Activated T-cell treated with anti-CD3 and anti-CD28 coated beads, Interleukin-2, amount 50 U/mL, for 4 hours (primary cell): ENCODE results near the gene NDFIP1. TPM values are rescaled to one million over a fixed set of nuclear protein-coding genes. Genes with fewer than 3 reads are reported as not detected.
"Not testable (repeated sequence)": the region's sequence is repeated elsewhere in the genome, so short reads cannot be mapped to it uniquely, and the experiment has no call there.

ENCODE experiments used
- ATAC-seq, 2 donors: fragments of 200-7000 bp; cut with Tn5 transposase; one replicate each; pipeline ENCODE4 v1.10.0; 2021
- DNase-seq: peaks from one replicate; pipeline ENCODE4 v3.0.0-alpha.2; 2020
- H3K27me3 Mint-ChIP-seq: one replicate; pipeline ENCODE4 v1.8.0; 2021; ENCODE audit warnings: low read depth, mixed read lengths
- H3K36me3 Mint-ChIP-seq: one replicate; pipeline ENCODE4 v1.8.0; 2022; ENCODE audit warnings: mixed read lengths; ENCODE audit not compliant: insufficient read depth
- H3K4me1 Mint-ChIP-seq: one replicate; pipeline ENCODE4 v1.8.0; 2021; ENCODE audit warnings: low read depth, mixed read lengths
- H3K4me3 Mint-ChIP-seq: one replicate; pipeline ENCODE4 v1.8.0; 2021; ENCODE audit warnings: mild to moderate bottlenecking, moderate library complexity, mixed read lengths
- H3K9me3 Mint-ChIP-seq: one replicate; pipeline ENCODE4 v1.8.0; 2021; ENCODE audit warnings: mixed read lengths
- total RNA-seq, 3 donors: library from RNA; stranded (reverse); gene quantifications; one replicate each; pipeline ENCODE4 v1.2.1, GENCODE V29; 2021

NDFIP1 gene
- total RNA-seq, 3 donors from 2014 or later: 115 to 145 (median 117) TPM

DNA sequence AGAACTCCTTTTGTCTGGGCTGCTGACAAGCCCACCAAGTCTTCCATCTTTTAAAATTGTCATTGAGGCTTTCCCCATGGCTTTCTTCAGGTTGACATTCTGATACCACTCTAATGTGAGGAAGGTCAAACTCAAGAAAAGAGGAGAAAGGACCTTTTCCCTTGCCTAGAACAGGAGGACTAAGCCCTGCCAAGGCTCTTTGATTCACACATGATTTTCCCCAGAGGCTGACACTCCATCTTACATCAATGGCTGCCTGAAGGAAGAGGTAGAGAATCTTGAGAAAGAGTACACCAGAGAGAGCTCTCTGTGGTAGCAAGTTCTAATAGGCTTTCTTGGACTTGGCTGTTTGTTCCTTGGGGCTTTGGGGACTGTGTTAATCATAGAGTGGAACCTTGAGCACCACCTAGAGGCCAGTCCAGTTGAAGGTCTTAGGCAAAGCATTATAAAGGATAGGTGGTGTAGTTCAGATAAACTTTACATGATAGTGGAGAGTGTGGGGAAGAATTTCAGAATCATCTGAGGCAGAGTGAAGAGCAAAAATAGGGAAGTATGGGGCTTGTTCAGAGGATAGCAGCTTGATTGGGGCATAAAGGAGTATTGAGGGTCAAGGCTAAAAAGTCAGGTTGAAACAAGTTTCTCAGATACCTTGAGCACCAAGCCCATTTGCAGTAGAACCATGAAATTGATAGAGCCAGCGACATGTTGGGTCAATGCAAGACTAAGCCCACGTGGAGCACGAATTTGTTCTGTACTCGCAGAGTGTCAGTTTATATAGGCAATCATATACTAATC lies 36.7 kb downstream of the NDFIP1 start:
- H3K4me1 Mint-ChIP-seq: peaks cover 3% of the 10 kb centered on the region
- H3K36me3 Mint-ChIP-seq: peaks cover 33% of the 10 kb centered on the region
- no peaks in the 10 kb centered on the region for H3K27me3 Mint-ChIP-seq
- H3K4me3 Mint-ChIP-seq: no peak overlapping the region
- no peaks in the 10 kb centered on the region for H3K9me3 Mint-ChIP-seq
- peak; percentile 53 for DNase-seq
- ATAC-seq: peak; percentile 86 to 87

DNA sequence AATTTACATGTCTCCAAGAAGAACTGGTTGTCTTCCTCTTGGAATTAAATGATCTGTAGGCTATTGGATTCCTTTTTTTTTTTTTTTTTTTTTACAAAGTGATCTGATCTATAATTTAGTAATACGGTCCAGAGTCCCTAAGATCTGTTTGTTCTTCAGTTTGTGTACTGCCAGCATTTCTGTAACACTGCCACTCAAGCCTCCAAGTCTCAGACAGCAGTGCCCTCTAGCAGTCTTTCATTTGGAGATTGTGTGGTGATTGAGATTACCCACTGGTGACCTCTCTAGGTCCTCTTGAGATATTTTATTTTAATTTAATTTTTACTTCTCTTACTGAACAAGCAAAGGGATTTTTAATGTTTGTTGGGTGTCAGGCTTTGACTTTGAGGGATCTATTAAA lies 40.8 kb downstream of the NDFIP1 start:
- Mint-ChIP-seq H3K27me3 (no peaks in the 10 kb centered on the region), H3K36me3 (peaks cover 32% of the 10 kb centered on the region), H3K4me3 (no peak overlapping the region), H3K4me1 (no peaks in the 10 kb centered on the region), H3K9me3 (no peaks in the 10 kb centered on the region)
- ATAC-seq (no peak), DNase-seq (no peak)

DNA sequence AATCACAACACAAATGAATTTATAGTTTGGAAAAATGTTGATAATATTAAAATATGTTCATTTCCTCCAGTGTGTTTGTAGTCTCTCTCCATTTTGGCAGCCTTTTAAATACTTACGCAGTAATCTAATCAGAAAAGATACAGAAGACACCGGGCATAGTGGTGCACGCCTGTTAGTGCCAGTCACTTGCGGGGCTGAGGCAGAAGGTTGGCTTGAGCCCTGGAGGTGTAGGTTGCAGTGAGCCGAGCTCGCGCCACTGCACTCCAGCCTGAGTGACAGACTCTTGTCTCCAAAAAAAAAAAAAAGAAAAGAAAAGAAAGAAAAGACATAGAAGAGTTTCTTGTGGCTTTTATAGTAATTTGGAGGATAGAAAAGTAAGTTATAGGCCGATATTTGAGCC lies 41.9 kb downstream of the NDFIP1 start:
- DNase-seq (no peak), ATAC-seq (no peak)
- no peak overlapping the region for H3K4me3 Mint-ChIP-seq
- H3K36me3 Mint-ChIP-seq: peaks cover 34% of the 10 kb centered on the region
- no peaks in the 10 kb centered on the region for H3K27me3 Mint-ChIP-seq
- no peaks in the 10 kb centered on the region for H3K9me3 Mint-ChIP-seq
- H3K4me1 Mint-ChIP-seq: no peaks in the 10 kb centered on the region

DNA sequence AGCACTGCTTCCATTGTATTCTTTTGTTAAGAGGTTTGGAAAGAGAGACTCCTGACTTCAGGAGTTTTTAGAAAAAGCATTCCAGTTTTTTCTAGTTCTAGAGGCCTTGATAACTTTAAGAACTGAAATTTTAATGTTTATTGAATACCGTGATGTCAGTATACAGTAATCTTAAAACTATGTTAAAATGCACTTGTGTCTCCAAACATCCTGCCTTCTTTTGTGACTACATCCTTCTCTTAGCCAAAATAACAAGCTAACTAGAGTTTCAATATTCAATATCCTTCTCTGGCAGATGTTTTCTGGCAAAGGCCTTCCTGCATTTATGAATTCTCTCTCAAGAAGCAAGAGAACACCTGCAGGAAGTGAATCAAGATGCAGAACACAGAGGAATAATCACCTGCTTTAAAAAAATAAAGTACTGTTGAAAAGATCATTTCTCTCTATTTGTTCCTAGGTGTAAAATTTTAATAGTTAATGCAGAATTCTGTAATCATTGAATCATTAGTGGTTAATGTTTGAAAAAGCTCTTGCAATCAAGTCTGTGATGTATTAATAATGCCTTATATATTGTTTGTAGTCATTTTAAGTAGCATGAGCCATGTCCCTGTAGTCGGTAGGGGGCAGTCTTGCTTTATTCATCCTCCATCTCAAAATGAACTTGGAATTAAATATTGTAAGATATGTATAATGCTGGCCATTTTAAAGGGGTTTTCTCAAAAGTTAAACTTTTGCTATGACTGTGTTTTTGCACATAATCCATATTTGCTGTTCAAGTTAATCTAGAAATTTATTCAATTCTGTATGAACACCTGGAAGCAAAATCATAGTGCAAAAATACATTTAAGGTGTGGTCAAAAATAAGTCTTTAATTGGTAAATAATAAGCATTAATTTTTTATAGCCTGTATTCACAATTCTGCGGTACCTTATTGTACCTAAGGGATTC lies 43.1 kb downstream of the NDFIP1 start:
- Mint-ChIP-seq H3K9me3 (no peaks in the 10 kb centered on the region), H3K4me3 (no peak overlapping the region), H3K4me1 (peaks cover 1% of the 10 kb centered on the region), H3K27me3 (no peaks in the 10 kb centered on the region), H3K36me3 (peaks cover 28% of the 10 kb centered on the region)
- DNase-seq (peak; percentile 42), ATAC-seq (peak in 1 of 2 donors; percentile 65)

DNA sequence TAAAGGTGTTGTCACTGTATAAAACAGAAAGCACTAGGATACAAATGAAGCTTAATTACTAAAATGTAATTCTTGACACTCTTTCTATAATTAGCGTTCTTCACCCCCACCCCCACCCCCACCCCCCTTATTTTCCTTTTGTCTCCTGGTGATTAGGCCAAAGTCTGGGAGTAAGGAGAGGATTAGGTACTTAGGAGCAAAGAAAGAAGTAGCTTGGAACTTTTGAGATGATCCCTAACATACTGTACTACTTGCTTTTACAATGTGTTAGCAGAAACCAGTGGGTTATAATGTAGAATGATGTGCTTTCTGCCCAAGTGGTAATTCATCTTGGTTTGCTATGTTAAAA lies 43.8 kb downstream of the NDFIP1 start:
- no peak for ATAC-seq

DNA sequence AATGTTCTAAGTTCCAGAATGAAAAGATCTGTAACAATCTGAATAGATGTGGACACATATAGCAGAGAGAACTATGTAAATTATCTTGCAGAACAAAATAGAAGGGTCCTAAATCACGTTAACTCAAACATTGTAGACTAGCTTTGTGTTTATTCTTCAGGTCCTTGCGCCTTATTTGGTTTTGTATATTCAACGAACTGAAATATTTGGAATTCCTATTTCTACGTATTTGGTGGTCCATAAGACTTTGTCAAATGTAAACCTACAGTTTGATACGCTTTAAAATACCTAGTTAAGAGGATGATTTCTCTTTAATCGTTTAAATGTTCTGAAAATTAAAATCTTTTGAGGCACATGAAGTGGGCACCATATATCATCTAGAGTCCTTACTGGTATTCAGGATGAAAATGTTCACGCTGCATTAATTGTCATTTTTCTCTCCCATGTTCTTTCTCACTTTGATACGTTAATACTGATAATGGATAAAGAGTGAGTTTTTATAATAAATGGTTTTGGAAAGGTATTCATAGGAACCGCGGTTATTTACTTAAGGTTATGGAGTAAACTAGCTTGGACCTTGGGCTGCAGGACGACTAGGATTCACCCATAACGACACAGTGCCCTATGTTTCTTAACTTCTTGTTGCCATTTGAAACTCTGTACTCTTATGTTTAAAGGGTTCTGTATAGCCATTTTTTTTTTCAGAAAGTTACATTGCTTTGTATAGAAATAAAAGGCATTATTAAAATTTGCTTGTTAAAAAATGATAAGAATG lies 45.3 kb downstream of the NDFIP1 start:
- no peak overlapping the region for H3K4me3 Mint-ChIP-seq
- no peak for ATAC-seq
- peaks cover 1% of the 10 kb centered on the region for H3K4me1 Mint-ChIP-seq
- H3K36me3 Mint-ChIP-seq: peaks cover 17% of the 10 kb centered on the region
- no peaks in the 10 kb centered on the region for H3K27me3 Mint-ChIP-seq
- no peaks in the 10 kb centered on the region for H3K9me3 Mint-ChIP-seq
- no peak for DNase-seq

More for the DNA sequence above, 43.8 kb downstream of the NDFIP1 start:
- Mint-ChIP-seq H3K9me3 (no peaks in the 10 kb centered on the region), H3K4me1 (peaks cover 1% of the 10 kb centered on the region), H3K4me3 (no peak overlapping the region), H3K27me3 (no peaks in the 10 kb centered on the region), H3K36me3 (peaks cover 22% of the 10 kb centered on the region)
- no peak for DNase-seq

DNA sequence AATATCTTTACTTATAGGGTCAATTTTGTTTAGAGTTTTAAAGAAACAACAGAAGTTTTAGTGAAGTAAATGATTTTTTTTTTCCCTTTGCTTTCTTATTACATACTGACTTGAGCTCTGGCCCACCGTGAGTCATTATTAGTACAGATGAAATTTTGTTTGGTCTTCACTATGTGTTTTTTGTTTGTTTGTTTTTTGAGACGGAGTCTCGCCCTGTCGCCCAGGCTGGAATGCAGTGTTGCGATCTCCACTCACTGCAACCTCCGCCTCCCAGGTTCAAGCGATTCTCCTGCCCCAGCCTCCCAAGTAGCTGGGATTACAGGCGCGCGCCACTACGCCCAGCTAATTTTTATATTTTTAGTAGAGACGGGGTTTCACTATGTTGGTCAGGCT lies 45.9 kb downstream of the NDFIP1 start:
- not testable (repeated sequence) for H3K27me3 Mint-ChIP-seq
- peaks cover 17% of the 10 kb centered on the region for H3K36me3 Mint-ChIP-seq

DNA sequence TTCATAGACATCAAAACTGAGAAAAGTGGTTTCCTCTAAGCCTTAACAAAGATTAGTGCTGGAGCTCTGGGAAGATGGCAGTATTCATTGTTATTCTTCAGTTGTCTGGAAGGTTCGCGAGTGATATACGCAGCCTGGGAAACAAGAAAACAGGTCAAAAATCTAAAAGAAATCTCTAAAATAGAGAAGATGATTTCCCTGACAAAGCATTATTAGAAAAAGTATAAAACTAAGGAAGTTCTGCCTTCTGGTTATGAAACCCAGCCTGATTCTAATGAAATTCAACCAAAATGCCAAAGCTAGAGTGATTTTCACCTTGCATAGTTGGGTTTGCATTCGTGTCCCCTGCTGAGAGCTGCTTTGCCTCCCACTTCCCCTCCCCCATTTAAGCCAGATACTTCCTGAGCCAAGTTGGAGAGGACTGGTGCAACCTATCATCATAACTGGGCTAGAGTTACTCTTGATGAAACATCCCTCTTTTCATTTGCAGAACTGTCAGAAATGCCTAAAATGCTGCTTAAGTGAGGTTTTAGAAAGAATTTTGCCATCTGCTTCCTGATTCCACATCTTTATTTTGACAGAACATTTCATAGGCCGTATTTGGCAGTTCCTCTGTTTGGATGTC lies 48.4 kb downstream of the NDFIP1 start:
- H3K27me3 Mint-ChIP-seq: no peaks in the 10 kb centered on the region
- H3K4me3 Mint-ChIP-seq: no peak overlapping the region
- H3K36me3 Mint-ChIP-seq: peaks cover 8% of the 10 kb centered on the region
- H3K4me1 Mint-ChIP-seq: peaks cover 9% of the 10 kb centered on the region
- no peaks in the 10 kb centered on the region for H3K9me3 Mint-ChIP-seq
- ATAC-seq (no peak), DNase-seq (no peak)

More for the DNA sequence above, 45.9 kb downstream of the NDFIP1 start:
- not testable (repeated sequence) for ATAC-seq, H3K9me3 Mint-ChIP-seq, DNase-seq, H3K4me3 Mint-ChIP-seq, H3K4me1 Mint-ChIP-seq

DNA sequence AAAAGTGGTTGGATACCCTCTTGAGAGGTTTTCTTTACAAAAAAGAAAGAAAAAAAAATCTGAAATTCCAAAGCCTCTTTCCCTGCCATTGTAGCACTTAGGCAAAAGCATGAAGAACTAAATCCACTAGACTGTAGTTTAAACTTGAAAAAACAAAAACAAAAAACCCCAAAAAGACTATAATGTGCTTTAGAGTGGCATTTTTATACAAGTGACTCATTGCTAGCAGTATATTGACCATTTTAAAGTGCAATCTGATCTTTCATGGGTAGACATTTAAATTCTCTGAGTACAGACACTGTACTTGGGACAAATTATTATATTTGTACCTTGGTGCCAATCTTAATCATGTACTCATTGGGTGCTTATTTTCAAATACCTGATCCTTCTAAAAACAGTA lies 50.8 kb downstream of the NDFIP1 start:
- ATAC-seq: no peak

DNA sequence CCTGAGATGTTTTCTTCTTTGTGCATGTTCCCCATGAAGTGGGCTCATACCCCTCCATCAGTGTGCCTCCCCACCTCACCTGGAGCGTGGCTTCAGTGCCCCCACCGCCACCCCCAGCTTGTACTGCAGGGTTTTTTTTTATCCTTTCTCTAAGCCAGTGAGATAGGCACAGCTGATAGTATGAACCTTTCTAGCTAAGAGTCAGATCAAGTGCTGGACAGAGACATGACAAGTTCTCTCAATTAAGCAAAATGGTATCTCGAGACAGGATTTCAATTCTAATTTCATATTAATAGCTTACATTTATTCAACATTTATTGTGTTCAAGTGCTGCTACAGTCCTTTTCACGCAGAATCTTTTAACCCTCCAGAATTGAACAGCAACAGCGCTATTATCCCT lies 55.7 kb downstream of the NDFIP1 start:
- H3K4me1 Mint-ChIP-seq: peaks cover 8% of the 10 kb centered on the region
- ATAC-seq: no peak
- no peak for DNase-seq
- no peaks in the 10 kb centered on the region for H3K27me3 Mint-ChIP-seq
- H3K4me3 Mint-ChIP-seq: no peak overlapping the region
- H3K36me3 Mint-ChIP-seq: no peaks in the 10 kb centered on the region
- H3K9me3 Mint-ChIP-seq: no peaks in the 10 kb centered on the region

More for the DNA sequence above, 50.8 kb downstream of the NDFIP1 start:
- Mint-ChIP-seq H3K4me1 (peaks cover 9% of the 10 kb centered on the region), H3K9me3 (no peaks in the 10 kb centered on the region), H3K4me3 (no peak overlapping the region), H3K36me3 (peaks cover 2% of the 10 kb centered on the region), H3K27me3 (no peaks in the 10 kb centered on the region)
- DNase-seq: no peak

DNA sequence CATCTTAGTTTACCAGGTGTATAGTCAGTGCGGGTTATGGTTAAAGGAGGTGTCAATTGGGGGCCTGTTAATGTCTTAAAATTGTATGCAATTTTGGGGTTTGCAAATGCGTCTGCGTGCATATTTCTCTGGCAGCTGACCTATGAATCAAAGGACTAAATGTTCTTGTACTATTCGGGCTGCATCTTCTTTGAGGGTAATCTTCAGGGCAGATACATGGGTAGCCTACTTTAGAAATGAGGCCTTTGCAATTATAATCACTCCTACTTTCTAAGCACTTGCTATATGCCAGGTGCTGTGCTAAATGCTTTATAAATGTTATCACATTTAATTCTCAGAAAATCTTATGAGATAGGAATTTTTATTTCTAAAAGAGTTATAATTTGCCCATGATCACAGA lies 58.2 kb downstream of the NDFIP1 start:
- ATAC-seq (no peak), DNase-seq (no peak)
- Mint-ChIP-seq H3K27me3 (no peaks in the 10 kb centered on the region), H3K4me3 (no peak overlapping the region), H3K9me3 (no peaks in the 10 kb centered on the region), H3K4me1 (no peaks in the 10 kb centered on the region), H3K36me3 (no peaks in the 10 kb centered on the region)

DNA sequence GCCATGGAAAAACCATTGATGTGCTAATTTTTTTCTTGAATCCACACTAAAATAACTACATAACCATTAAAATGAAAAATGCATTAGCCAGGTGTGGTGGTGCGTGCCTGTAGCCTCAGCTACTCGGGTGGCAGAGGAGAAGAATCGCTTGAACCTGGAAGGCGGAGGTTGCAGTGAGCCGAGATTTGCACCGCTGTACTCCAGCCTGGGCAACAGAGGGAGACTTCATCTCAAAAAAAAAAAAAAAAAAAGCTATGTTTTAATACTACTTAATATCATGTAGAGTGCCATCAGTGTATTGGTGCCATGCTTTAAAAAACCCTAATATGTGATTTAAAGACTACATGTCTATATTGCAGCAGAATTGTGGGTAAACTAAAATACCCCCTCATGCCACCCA lies 58.9 kb downstream of the NDFIP1 start:
- H3K4me3 Mint-ChIP-seq: no peak overlapping the region
- DNase-seq: no peak
- H3K9me3 Mint-ChIP-seq: no peaks in the 10 kb centered on the region
- no peak for ATAC-seq
- H3K4me1 Mint-ChIP-seq: no peaks in the 10 kb centered on the region
- H3K27me3 Mint-ChIP-seq: no peaks in the 10 kb centered on the region
- H3K36me3 Mint-ChIP-seq: no peaks in the 10 kb centered on the region

DNA sequence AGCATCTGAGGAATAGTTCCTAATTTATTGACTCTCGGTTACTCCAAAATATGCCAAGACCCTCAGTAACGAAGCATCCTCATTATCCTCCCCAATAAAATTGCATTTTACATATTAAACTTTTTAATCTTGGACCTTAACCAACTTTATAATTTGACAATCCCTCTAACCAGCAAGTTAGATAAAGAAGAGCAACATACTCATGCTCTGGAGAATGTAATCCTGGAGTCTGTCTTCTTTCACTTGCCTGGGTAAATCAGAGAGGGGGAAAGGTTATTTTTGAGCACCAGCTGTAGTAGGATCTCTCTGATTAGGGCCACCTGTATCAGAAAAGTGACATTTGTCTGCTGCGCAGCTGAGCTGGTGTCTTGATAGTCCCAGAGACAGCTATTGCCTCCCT lies 59.8 kb downstream of the NDFIP1 start:
- Mint-ChIP-seq H3K4me1 (no peaks in the 10 kb centered on the region), H3K36me3 (no peaks in the 10 kb centered on the region), H3K9me3 (no peaks in the 10 kb centered on the region), H3K4me3 (no peak overlapping the region), H3K27me3 (no peaks in the 10 kb centered on the region)
- DNase-seq: no peak
- ATAC-seq: no peak
